ENCODE measurements around the gene IER5.

DNA sequence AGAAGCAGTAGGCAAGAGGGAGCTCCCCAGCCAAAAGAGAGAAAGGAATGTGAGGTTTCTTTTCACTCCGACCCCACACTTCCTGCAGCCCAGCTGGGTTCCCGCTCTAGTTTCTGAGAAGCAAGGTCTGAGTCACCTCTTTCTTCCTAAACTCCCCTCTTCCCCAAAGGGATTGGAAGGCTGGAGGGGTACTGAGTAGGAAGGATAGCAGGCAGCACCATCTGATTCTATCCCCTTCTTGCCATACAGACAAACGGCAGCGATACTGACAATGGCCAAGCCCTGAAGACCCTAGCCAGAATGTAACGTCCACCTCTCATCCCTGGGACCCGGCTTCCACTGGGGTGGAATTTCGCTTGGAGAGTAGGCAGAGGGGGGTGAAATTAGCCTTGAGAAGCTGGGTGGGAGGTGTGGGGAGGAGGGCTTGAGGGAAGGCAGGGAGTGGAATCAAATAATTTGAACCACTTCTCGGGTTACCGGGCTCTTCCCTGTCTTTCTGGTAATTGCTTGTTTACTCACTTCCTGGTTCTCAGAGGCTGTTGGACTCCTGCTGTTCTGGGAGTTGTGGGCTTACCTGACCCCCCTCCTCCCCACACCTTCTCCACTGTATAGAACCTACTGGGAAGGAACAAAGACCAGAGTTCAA is 13.2 kb downstream of the IER5 start:
- TF ChIP-seq POLR2A (IDR thresholded peaks at IDR 0.05; ENCODE audit: low read length) = no peak
- no peak for TF ChIP-seq GATA1 (IDR thresholded peaks at IDR 0.05; ENCODE audit: low read depth, low read length)
